GM12873 (cell line): Measurements from ENCODE around the gene OVOL1.

Experiments used
- CTCF ChIP-seq: IDR thresholded peaks from 2 replicates; pipeline ENCODE4 v1.5.1; 2012; ENCODE audit warnings: low read depth, mild to moderate bottlenecking, moderate library complexity, low read length, control low read depth; ENCODE audit not compliant: insufficient read depth; ENCODE audit errors: missing control alignments

The OVOL1 gene

GRCh38 chr11:65817312-65817834, 30.5 kb downstream of the OVOL1 start:
- TF ChIP-seq CTCF = no peak

GRCh38 chr11:65817835-65818680, 31.2 kb downstream of the OVOL1 start:
- TF ChIP-seq CTCF = peak; percentile 98

- TF ChIP-seq CTCF = no peak
Measured at GRCh38 chr11:65821107-65821506, 34.2 kb downstream of the OVOL1 start.

- TF ChIP-seq CTCF = no peak
Measured at GRCh38 chr11:65822776-65823528, 36.1 kb downstream of the OVOL1 start.

GRCh38 chr11:65826984-65827735, 40.3 kb downstream of the OVOL1 start:
- no peak for TF ChIP-seq CTCF

GRCh38 chr11:65829459-65829858, 42.6 kb downstream of the OVOL1 start:
- no peak for TF ChIP-seq CTCF

- TF ChIP-seq CTCF = no peak
Measured at GRCh38 chr11:65833297-65834030, 46.6 kb downstream of the OVOL1 start, which contains the start of gene SNX32. Gene SNX32, plus strand, starts transcription at chr11:65833963. Its CDS starts 103 bp downstream, at chr11:65834066.
